Activated T-cell treated with anti-CD3 and anti-CD28 coated beads, Interleukin-2, amount 50 U/mL, for 24 hours (primary cell): ENCODE results near the gene SFXN1.
"Not testable (repeated sequence)": the region's sequence is repeated elsewhere in the genome, so short reads cannot be mapped to it uniquely, and the experiment has no call there.

Experiments used
- DNase-seq: peaks from one replicate; pipeline ENCODE4 v3.0.0-alpha.2; 2020
- H3K27ac Mint-ChIP-seq: 2 replicates; pipeline ENCODE4 v1.8.0; 2020; ENCODE audit warnings: mild to moderate bottlenecking, mixed read lengths
- H3K27me3 Mint-ChIP-seq: 2 replicates; pipeline ENCODE4 v1.8.0; 2020; ENCODE audit warnings: mixed read lengths
- H3K36me3 Mint-ChIP-seq: 2 replicates; pipeline ENCODE4 v1.8.0; 2020; ENCODE audit warnings: low read depth, mixed read lengths
- H3K4me1 Mint-ChIP-seq: 2 replicates; pipeline ENCODE4 v1.8.0; 2020; ENCODE audit warnings: low read depth, mixed read lengths
- H3K4me3 Mint-ChIP-seq: 2 replicates; pipeline ENCODE4 v1.8.0; 2020; ENCODE audit warnings: mild to moderate bottlenecking, moderate library complexity, mixed read lengths
- H3K9me3 Mint-ChIP-seq: 2 replicates; pipeline ENCODE4 v1.8.0; 2020; ENCODE audit warnings: mixed read lengths

SFXN1 gene

DNA sequence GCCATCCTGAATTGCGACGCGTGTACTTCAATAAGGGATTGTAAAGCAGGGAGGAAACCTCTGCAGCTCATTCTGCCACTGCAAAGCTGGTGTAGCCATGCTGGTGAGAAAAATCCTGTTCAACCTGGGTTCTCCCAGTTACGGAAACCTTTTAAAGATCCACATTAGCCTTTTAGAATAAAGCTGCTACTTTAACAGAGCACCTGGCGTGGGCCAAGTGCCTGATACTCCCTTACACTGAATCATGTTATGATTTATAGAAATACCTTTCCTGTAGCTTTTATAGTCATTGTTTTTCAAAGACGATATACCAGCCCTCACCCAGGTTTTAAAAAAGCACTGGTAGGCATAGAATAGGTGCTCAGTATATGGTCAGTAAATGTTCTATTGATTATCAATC is 48.3 kb downstream of the SFXN1 start:
- H3K27me3 Mint-ChIP-seq: no peaks in the 10 kb centered on the region
- H3K9me3 Mint-ChIP-seq: no peaks in the 10 kb centered on the region
- peaks cover 93% of the 10 kb centered on the region for H3K36me3 Mint-ChIP-seq
- H3K27ac Mint-ChIP-seq: peak overlapping the region; percentile 93
- peak overlapping the region; percentile 83 for H3K4me3 Mint-ChIP-seq
- DNase-seq: no peak
- H3K4me1 Mint-ChIP-seq: peaks cover 79% of the 10 kb centered on the region

GRCh38 chr5:175531361-175531760 is 53.0 kb downstream of the SFXN1 start:
- peaks cover 69% of the 10 kb centered on the region for H3K36me3 Mint-ChIP-seq
- no peak overlapping the region for H3K4me3 Mint-ChIP-seq
- peaks cover 78% of the 10 kb centered on the region for H3K4me1 Mint-ChIP-seq
- DNase-seq: no peak
- no peaks in the 10 kb centered on the region for H3K9me3 Mint-ChIP-seq
- H3K27me3 Mint-ChIP-seq: no peaks in the 10 kb centered on the region
- peak overlapping the region; percentile 71 for H3K27ac Mint-ChIP-seq

DNA sequence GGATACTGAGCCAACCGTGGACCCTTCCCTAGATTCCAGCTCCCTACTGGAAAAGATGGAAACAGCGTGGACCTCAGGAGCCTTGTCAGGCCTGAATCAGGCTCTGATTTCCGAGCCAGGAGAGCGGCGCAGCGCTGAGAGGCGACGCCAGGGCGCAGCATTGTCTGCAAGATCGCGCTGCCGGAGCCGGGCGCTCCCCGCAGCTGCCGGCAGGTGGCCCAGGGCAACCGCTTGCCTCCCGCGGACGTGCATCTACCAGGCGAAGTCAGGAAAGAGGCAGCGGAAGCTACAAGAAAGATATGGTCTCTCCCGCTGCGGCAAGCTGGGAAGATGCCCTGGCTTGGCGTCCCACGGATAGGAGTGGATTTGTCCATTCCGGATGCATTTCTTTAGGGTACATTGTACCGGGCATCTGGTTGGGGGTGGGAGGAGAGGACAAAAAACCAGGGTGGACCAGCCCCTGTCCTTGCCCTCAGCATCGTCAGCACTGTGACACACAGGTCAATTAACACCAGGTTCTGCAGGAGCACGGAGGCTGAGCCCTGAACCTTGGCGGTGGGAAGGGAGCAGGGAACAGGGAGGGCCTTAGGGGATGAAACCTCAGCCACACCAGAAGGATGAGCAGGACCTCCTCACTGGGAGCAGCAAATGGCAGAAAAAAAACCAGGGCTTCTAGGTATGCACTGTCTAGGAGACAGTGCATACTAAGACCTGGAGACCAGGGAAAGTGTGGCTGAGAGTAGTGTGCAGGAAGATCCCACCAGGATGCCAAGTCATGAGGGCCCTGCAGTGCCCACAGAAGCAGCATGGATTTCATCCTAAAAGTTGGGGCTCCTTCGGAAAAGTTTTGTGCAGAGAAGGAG is 55.9 kb downstream of the SFXN1 start:
- Mint-ChIP-seq H3K4me3 (peak overlapping the region; percentile 49), H3K27me3 (no peaks in the 10 kb centered on the region), H3K4me1 (peaks cover 67% of the 10 kb centered on the region), H3K27ac (peak overlapping the region; percentile 83), H3K36me3 (peaks cover 42% of the 10 kb centered on the region), H3K9me3 (no peaks in the 10 kb centered on the region)
- DNase-seq: peak; percentile 91

DNA sequence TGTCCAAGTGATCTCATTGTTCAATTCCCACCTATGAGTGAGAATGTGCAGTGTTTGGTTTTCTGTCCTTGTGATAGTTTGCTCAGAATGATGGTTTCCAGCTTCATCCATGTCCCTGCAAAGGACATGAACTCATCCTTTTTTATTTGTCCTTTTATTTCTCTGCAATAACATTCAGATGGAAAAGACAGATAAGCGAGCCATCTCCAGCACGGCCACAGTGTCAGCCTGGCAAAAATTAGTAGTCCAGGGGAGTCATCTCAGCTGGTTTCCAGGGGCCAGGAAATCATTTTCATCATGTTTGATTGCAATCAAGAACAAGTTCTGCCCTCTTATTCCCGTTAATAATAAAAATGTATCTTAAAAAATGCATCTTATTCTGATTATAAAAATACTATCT is 57.0 kb downstream of the SFXN1 start:
- H3K36me3 Mint-ChIP-seq: peaks cover 32% of the 10 kb centered on the region
- H3K27me3 Mint-ChIP-seq, H3K9me3 Mint-ChIP-seq, DNase-seq, H3K4me3 Mint-ChIP-seq: not testable (repeated sequence)
- peak overlapping the region; percentile 30 for H3K27ac Mint-ChIP-seq
- H3K4me1 Mint-ChIP-seq: peaks cover 57% of the 10 kb centered on the region

DNA sequence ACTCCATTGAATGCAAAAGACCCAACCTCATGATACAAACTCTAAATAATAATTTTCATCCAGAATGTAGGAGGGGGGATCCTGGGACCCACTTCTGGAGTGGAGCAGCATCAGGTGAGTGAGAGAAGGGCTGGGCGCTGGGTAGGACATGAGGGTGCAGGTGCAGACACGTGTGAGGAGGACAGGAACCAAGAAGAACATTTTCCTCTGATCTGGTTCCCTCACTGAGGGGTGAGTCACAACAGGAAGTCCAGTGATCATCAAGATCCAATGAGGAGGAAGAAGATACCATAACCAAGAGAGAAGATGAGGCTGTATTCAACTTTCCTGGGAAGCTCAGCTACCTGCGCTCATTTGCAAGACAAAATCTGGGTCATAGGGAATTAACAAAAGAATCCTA is 57.4 kb downstream of the SFXN1 start:
- Mint-ChIP-seq H3K36me3 (peaks cover 27% of the 10 kb centered on the region), H3K4me1 (peaks cover 53% of the 10 kb centered on the region), H3K27ac (peak overlapping the region; percentile 67), H3K27me3 (no peaks in the 10 kb centered on the region), H3K4me3 (no peak overlapping the region), H3K9me3 (no peaks in the 10 kb centered on the region)
- DNase-seq: no peak

- Mint-ChIP-seq H3K27me3 (no peaks in the 10 kb centered on the region), H3K4me1 (peaks cover 49% of the 10 kb centered on the region), H3K36me3 (peaks cover 7% of the 10 kb centered on the region), H3K27ac (no peak overlapping the region), H3K9me3 (no peaks in the 10 kb centered on the region), H3K4me3 (no peak overlapping the region)
- DNase-seq: no peak
These were observed 60.2 kb downstream of the SFXN1 start for GRCh38 chr5:175538576-175538975.

- no peaks in the 10 kb centered on the region for H3K9me3 Mint-ChIP-seq
- peaks cover 37% of the 10 kb centered on the region for H3K4me1 Mint-ChIP-seq
- H3K4me3 Mint-ChIP-seq: no peak overlapping the region
These were observed 61.6 kb downstream of the SFXN1 start for GRCh38 chr5:175539936-175540335.

DNA sequence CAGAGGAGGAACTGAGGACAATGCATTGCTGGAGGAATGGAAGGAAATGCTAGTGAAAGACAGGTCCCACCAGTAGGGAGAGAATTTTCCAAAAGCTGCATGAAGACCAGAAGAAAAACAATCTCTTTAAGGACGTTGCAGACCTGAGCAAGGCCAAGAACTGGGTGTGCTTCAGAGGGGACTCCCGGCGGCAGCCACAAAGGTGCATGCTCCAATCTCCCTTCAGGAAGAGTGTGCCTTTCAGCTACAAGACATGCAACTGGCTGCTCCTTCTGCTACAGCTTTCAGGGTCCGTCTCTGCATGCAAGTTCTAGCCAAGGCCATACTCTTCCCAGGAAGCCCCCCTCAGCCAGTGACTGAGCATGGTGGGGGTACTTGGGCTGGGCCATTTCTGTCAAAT is 62.9 kb downstream of the SFXN1 start:
- Mint-ChIP-seq H3K4me1 (peaks cover 26% of the 10 kb centered on the region), H3K9me3 (no peaks in the 10 kb centered on the region), H3K4me3 (no peak overlapping the region), H3K36me3 (no peaks in the 10 kb centered on the region), H3K27ac (no peak overlapping the region), H3K27me3 (no peaks in the 10 kb centered on the region)
- DNase-seq: no peak

More at GRCh38 chr5:175539936-175540335, 61.6 kb downstream of the SFXN1 start:
- Mint-ChIP-seq H3K27ac (no peak overlapping the region), H3K27me3 (no peaks in the 10 kb centered on the region), H3K36me3 (no peaks in the 10 kb centered on the region)
- no peak for DNase-seq

DNA sequence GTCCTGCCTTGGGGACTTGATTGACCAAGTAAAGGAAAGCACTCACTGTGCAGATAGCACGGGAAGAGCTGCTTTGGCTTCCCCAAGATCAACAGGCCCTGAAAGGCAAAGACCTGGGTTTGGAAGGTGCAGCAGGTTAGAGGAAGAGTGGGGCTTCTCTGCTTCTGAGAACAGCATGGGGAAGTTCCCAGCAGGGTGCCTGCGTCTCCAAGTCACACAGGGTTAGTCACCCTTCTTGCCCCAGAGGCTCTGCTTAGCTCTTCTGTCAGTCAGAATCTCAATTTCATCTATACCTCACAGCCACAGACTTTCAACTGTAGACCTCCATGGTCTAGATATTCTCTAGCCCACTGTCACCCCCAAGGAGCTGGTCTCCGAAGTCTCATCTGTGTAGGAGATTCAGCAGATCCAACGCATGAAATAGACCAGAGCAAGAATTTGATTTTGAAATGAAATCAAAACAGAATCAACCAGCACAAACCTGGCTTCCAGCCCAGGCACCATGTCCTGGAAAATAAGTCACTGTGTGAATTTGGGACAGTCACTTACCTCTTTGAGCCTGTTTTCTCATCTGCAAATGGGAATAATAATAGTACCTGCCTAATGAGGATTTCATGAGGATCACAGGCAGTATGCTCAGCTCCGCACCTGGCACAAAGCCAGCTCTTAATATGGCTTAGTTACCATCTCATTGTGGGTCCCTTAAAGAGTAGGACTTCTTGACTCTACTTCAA is 64.0 kb downstream of the SFXN1 start:
- DNase-seq: no peak
- Mint-ChIP-seq H3K4me3 (no peak overlapping the region), H3K4me1 (peaks cover 25% of the 10 kb centered on the region), H3K9me3 (no peaks in the 10 kb centered on the region), H3K27ac (peak overlapping the region; percentile 54), H3K36me3 (no peaks in the 10 kb centered on the region), H3K27me3 (peaks cover 5% of the 10 kb centered on the region)

DNA sequence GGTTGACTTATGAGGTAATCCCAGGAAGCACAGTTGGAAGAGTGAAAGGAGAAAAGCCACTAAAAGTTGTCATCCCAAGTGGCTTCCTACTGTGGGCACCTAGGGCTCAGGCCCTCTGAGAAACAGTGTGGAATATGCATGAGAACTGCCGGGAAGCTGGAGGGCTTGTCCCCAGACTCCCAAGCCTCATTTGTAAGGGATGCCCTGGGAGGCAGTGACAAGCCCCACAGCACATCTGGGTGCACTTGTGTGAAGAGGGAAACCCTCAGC is 64.5 kb downstream of the SFXN1 start:
- no peak overlapping the region for H3K4me3 Mint-ChIP-seq
- H3K27ac Mint-ChIP-seq: no peak overlapping the region

GRCh38 chr5:175544108-175544511 is 65.8 kb downstream of the SFXN1 start:
- no peaks in the 10 kb centered on the region for H3K9me3 Mint-ChIP-seq
- peaks cover 17% of the 10 kb centered on the region for H3K27me3 Mint-ChIP-seq
- no peak overlapping the region for H3K4me3 Mint-ChIP-seq
- peaks cover 29% of the 10 kb centered on the region for H3K4me1 Mint-ChIP-seq
- DNase-seq: no peak
- H3K36me3 Mint-ChIP-seq: no peaks in the 10 kb centered on the region
- H3K27ac Mint-ChIP-seq: no peak overlapping the region

More for the DNA sequence above, 64.5 kb downstream of the SFXN1 start:
- DNase-seq: no peak
- Mint-ChIP-seq H3K4me1 (peaks cover 27% of the 10 kb centered on the region), H3K9me3 (no peaks in the 10 kb centered on the region), H3K36me3 (no peaks in the 10 kb centered on the region), H3K27me3 (peaks cover 6% of the 10 kb centered on the region)

DNA sequence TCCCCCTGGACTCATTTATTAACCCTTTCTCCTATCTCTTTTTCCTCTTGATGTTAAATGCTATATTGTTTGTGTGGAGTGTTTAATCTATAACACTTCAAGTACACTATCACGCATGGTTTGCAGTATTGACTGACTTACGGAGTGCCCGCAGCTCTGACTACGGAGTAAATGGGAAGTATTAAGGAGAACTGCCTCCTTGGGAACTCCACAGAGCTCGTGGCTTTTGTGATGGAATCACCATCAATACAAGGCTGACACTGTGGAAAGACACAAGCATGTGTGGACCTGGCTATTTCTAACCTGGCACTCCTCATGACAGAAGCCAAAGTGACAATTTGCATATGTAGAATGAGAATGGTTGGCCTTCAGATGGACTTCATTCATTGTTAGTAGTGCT is 66.2 kb downstream of the SFXN1 start:
- DNase-seq: no peak
- peaks cover 19% of the 10 kb centered on the region for H3K27me3 Mint-ChIP-seq
- no peaks in the 10 kb centered on the region for H3K36me3 Mint-ChIP-seq
- no peaks in the 10 kb centered on the region for H3K9me3 Mint-ChIP-seq
- H3K27ac Mint-ChIP-seq: no peak overlapping the region
- peaks cover 29% of the 10 kb centered on the region for H3K4me1 Mint-ChIP-seq
- H3K4me3 Mint-ChIP-seq: no peak overlapping the region

DNA sequence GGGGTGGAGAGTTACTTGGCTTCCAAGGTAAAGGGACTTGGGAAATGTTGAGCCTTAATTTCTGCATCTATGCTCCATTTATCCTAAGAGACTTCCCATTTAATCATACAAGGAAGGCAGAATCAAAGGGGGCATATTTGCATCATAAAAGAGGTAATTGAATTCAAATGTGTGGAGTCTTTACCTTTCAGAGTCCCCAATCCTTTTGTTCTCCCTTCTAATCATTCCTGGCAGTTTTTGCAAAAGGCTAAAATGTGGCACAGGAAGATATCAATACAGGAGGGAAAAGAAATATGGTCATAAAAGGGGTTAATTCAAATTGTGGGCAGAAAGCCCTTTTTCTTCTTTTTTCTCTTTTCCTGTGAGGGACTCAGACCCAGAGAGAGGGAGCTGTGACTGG is 69.5 kb downstream of the SFXN1 start:
- H3K4me3 Mint-ChIP-seq: no peak overlapping the region
- H3K4me1 Mint-ChIP-seq: peaks cover 16% of the 10 kb centered on the region
- no peaks in the 10 kb centered on the region for H3K9me3 Mint-ChIP-seq
- H3K36me3 Mint-ChIP-seq: no peaks in the 10 kb centered on the region
- peaks cover 33% of the 10 kb centered on the region for H3K27me3 Mint-ChIP-seq
- no peak overlapping the region for H3K27ac Mint-ChIP-seq
- DNase-seq: no peak

DNA sequence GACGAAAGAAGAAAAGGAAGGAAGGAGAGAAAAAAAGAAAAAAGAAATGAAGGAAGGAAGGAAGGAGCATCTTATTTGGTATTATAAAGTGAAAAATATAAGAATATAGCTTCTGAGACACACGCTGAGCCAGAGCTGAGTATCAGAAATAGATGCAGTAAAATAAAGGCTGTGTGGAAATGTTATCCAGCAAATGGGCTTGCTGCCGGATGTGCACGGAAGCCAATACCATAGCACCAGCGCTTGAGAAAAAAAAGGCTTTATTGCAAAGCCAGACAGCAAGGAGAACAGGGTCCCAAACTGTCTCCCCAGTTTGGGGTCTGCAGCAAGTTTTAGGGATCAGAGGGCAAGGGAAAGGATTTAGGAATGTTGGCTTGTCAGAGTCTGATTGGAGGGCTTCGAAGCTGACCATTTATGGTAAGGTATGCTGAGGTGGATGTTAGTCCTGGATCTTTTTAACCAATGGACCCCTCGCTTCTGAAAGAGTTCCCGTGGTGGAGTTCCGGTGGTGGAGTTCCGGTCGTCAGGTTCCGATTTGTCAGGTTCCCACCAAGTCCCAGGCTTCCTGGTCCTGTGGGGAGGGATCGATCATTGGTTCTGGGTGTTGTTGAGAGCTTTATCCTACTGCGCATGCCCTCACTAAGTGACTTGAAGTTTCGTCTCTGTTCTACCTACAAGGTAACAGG is 70.4 kb downstream of the SFXN1 start:
- DNase-seq: no peak
- H3K4me1 Mint-ChIP-seq: peaks cover 14% of the 10 kb centered on the region
- H3K9me3 Mint-ChIP-seq: no peaks in the 10 kb centered on the region
- H3K27me3 Mint-ChIP-seq: peaks cover 35% of the 10 kb centered on the region
- H3K4me3 Mint-ChIP-seq: no peak overlapping the region
- no peaks in the 10 kb centered on the region for H3K36me3 Mint-ChIP-seq
- no peak overlapping the region for H3K27ac Mint-ChIP-seq
